NCI-H2196 treated with DMSO at 0.1 percent for 48 hours (cell line): ENCODE data around the gene ARCN1.
"Not testable (repeated sequence)": the region's sequence is repeated elsewhere in the genome, so short reads cannot be mapped to it uniquely, and the experiment has no call there.

Experiments
- DNase-seq: peaks from one replicate; lab custom pipeline; 2025; ENCODE audit not compliant: unreplicated experiment; lab: John Stamatoyannopoulos, UW

Gene ARCN1

GRCh38 chr11:118604566-118604965 lies 32.4 kb downstream of the ARCN1 start:
- DNase-seq: no peak

- no peak for DNase-seq
These were observed 33.1 kb downstream of the ARCN1 start for GRCh38 chr11:118605116-118605867.

- no peak for DNase-seq
These were observed 34.1 kb downstream of the ARCN1 start for GRCh38 chr11:118606157-118606843.

- DNase-seq: no peak
These were observed 34.6 kb downstream of the ARCN1 start for GRCh38 chr11:118606844-118607228.

- DNase-seq: peak; percentile 23
These were observed 35.5 kb downstream of the ARCN1 start, which contains the start of gene PHLDB1 for GRCh38 chr11:118607401-118608359. TSS of gene PHLDB1 (plus strand) at chr11:118607615. CDS start at chr11:118613837, 6,222 bp downstream.

- no peak for DNase-seq
These were observed 36.4 kb downstream of the ARCN1 start for GRCh38 chr11:118608360-118609227.

GRCh38 chr11:118609380-118610224 lies 37.4 kb downstream of the ARCN1 start:
- no peak for DNase-seq

GRCh38 chr11:118610225-118610772 lies 38.1 kb downstream of the ARCN1 start:
- no peak for DNase-seq

GRCh38 chr11:118610773-118611432 lies 38.7 kb downstream of the ARCN1 start:
- no peak for DNase-seq

GRCh38 chr11:118611433-118611795 lies 39.2 kb downstream of the ARCN1 start:
- not testable (repeated sequence) for DNase-seq

GRCh38 chr11:118612378-118612777 lies 40.2 kb downstream of the ARCN1 start:
- DNase-seq: no peak

GRCh38 chr11:118614511-118614910 lies 42.3 kb downstream of the ARCN1 start:
- DNase-seq: no peak

GRCh38 chr11:118615282-118615975 lies 43.2 kb downstream of the ARCN1 start:
- no peak for DNase-seq

- DNase-seq: no peak
These were observed 43.8 kb downstream of the ARCN1 start for GRCh38 chr11:118615976-118616371.

GRCh38 chr11:118618115-118618990 lies 46.1 kb downstream of the ARCN1 start:
- DNase-seq: no peak

- no peak for DNase-seq
These were observed 46.8 kb downstream of the ARCN1 start for GRCh38 chr11:118618991-118619375.
